Raji (cell line): ENCODE data around the gene ACYP2.

Experiments used
- POLR2A ChIP-seq: IDR thresholded peaks from 2 replicates; pipeline ENCODE4 v1.6.1; 2011; ENCODE audit warnings: low read depth, low read length, control low read depth; ENCODE audit not compliant: insufficient read depth

ACYP2 gene

DNA sequence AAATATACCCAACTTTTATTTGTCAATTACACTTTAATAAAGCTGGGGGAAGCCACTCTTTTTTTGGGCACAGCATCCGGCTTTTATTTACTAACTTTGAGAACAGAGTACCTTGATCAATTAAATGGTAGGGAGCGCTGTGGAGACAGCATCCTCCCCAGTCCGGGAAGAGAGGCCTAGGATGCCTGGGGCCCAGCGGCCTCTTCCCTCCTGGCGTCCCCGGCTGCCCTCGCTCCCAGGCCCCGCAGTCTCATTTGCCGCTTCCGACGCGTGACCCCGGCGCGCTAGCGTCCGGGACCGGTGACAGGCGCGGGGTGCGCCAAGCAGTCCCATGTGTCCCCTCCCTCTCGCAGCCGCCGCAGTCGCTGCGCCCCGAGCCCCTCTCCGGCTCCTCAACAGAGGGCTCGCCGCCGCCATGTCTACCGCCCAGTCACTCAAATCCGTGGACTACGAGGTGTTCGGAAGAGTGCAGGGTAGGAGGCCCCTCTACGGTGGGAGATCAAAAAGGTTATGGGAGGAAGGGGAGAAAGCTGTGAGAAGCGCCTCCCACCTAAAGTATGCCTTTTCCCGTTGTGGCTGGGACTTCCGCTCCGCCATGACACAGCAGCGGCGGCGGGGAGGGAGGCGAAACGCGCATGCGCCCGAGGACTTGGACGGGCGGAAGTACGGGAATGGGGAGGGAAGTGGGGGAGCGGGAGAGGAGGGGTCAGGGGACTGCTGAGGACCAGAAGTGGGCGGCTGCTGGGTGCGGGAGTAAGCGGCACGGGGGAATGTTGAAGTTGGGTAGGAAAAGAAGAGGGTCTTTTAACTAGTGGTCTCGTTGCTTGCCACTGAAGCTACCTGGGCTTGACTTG, at the start of gene ACYP2:
Gene ACYP2, plus strand, starts transcription at position 332 of the 854 bp plus-strand sequence.
- peak; percentile 83 for TF ChIP-seq POLR2A

DNA sequence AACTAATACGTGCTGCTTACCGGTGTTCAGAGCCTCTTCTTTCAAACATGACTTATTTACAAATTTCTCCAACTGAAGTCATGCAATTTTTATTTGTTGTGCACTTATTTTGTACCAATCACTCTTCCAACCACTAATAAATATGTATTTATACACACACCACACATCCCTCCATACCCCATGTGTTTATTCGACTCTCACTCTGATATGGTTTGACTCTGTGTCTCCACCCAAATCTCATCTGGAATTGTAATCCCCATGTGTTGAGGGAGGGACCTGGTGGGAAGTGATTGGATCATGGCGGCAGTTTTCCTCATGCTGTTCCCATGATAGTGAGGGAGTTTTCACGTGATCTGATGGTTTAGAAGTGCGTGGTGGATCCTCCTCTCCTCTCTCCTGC, 49.5 kb upstream of the ACYP2 start:
- TF ChIP-seq POLR2A = no peak

DNA sequence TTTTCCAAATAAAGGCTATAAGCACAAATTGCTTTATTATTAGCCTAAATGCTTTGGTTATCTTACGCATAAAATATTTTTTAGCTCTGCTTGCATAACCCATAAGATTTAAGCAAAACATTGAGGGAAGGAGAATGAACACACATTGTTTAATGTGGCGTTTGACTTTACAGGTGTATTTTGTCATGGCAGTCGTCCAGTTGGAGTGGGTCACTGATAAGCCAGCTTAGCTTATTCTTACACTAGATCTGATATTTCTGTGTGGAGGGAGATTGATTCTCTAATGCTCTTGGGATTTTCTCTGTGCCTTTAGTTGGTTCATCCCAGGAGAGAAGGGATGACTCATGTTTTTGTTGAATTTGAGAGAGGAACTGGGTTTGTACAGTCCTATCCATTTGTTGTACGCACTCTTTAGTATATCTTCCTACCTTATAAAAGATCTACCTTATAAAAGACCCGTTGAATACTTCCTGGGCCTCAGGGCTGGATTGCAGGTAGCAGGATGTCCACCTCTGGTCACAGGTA, 47.5 kb upstream of the ACYP2 start:
- TF ChIP-seq POLR2A = no peak

DNA sequence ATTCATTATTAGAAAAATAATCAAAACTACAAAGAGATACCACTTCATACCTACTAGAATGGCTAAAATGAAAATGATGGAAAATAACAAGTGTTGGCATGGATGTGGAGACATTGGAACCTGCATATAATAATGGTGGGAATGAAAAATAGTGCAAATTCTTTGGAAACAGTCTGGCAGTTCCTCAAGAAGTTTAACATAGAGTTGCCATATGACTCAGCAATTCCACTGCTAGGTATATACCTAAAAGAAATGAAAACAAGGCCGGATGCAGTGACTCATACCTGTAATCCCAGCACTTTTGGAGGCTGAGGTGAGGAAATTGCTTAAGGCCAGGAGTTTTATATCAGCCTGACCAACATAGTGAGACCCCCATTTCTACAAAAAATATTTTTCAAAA, 41.6 kb upstream of the ACYP2 start:
- no peak for TF ChIP-seq POLR2A

DNA sequence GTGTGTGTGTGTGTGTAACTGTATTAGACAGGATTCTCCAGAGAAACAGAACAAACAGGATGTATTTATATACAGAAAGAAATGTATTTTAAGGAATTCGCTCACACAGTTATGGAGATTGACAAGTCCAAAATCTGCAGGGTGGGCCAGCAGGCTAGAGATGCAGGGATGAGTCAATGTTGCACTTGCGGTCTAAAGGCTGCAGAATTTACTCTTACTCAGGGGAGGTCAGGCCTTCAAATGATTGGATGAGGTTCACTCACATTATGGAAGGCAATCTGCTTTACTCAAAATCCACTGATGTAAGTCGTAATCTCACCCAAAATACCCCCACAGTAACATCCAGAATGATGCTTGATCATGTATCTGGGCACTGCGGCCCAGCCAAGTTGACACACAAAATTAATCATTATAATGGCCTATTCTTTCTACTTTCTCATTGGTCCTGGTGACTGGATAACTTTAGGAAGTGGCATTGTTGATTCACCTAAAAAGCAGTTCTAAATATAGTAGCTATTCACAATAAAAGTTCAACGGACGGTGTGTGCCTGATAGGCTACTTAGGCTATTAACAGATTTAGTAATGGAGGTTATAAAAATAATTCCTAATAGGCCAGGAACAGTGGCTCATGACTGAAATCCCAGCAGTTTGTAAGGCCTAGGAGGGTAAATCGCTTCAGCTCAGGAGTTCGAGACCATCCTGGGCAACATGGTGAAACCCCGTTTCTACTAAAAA, 40.6 kb upstream of the ACYP2 start:
- TF ChIP-seq POLR2A = no peak

DNA sequence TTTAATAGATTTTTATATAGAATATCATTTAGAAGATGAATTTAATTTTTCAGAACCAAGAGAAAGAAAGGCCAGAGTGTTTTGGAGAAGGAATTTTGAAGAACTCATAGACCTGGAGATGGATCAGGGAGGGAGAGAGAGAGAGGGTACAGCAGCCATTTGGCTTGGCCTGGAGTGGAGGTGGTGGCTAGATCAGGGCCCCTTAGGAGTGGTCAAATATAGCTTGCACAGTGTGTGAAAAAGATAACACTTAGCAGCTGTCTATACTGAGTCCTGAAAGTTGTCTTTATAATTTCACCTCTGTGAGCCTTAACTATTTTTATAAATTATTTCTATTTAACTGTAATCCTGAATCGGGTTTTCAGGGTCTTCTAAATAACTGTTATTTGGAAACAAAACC, 38.8 kb upstream of the ACYP2 start:
- TF ChIP-seq POLR2A = no peak

DNA sequence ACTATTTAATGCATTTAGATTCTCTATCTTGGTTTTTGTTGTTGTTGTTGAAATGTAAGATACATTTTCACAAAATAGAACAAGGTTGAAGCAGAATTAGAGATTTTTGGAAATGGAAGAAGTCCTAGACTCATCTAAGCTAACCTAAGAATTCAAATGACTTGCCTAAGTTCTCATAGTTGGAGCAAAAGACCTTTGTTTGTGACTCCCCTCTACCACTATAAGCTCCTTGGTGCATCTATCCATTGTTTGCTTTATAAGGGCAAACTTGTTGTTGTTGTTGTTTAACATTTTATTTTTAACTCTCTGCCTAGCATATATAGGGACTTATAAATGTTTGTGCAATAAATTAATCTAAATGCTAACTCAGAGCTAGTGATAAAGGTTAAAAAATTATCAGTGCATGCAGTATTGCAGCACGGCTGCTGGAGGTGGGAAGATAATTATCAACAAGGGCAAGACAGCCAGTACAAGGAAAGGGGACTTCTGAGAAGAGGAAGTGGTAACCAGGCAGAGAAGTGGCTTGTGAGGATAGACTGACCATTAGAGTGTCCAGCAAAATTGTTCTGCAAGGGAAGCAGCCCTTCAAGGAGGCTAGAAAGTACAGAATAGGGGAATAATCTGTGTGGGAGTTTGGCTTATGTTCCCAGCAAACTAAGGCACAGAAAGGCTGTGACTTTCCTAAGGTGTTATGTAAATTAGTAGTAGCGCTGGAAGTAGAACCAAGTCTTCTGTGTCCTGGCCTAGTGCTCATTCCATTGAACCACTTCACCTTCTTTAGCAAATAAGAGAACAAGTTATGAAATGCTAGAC, 38.1 kb upstream of the ACYP2 start:
- TF ChIP-seq POLR2A = no peak

DNA sequence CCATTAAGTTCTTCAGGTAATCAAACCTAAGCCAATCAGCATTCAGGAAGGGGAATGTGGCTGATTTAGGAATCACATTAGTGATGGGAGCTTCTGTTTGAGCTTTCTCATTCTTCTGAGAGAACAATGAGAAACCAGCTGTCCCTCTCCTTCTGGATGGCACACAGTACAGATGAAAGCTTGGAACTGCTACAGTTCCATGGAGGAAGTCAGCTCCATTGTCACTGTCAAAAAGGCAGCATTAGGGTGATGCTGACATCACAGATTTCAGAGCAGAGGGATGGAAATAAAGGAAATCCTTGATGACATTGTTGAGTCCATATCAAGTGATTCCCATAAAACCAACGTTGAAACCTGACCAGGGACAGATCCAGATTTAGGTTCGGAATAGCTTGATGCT, 36.1 kb upstream of the ACYP2 start:
- no peak for TF ChIP-seq POLR2A

DNA sequence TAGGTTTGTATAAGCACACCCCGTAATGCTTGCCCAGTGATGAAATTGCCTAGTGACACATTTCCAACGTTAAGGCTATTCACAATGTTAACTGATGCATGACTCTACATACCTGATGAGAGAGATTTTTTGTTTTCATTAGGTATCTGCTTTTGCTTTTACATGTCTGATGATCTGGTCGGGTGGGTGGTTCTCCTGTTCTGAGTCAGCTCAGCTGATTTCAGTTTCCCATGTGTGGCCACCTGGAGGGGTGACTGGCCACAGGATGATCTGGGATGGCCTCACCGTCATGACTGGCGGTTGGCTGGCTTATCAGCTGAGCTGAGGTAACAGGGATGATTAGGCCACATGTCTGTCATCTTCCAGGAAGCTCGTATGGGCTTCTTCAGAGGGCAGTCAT, 33.8 kb upstream of the ACYP2 start:
- no peak for TF ChIP-seq POLR2A

DNA sequence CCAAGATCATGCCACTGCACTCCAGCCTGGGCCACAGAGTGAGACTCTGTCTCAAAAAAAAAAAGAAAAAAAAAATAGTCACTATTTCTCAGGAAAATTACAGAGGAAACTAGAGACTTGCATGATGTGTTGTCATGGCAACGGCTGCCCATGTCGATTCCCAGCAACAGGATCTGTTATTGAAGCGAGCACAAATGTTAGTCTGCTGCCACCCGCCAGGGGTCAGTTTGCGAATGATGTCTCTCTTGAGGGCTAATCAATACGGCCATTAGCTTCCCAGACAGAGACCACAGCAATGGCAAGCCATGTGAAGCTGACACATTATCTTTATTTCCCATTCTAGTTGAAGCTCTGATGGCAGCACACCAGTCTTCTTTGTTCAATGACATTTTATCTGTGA, 32.4 kb upstream of the ACYP2 start:
- TF ChIP-seq POLR2A = no peak

DNA sequence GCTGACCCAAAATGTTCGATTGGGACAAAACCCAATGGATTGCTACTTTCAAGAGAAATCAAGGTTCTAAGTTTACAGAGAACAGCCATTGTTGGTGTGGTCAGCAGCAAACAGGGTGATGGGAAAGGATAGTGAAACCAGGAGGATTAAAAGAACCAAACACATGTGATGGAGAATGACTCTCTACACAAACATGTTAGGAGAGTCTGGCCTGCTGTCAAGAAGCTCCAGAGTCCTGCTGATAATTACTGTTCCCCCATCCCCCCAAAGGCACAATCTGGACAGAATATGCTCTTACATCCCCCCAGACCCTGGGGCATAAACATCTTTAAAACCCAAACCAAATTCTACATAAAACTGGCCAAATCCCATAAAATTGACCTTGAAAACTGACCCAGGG, 32.0 kb upstream of the ACYP2 start:
- no peak for TF ChIP-seq POLR2A

DNA sequence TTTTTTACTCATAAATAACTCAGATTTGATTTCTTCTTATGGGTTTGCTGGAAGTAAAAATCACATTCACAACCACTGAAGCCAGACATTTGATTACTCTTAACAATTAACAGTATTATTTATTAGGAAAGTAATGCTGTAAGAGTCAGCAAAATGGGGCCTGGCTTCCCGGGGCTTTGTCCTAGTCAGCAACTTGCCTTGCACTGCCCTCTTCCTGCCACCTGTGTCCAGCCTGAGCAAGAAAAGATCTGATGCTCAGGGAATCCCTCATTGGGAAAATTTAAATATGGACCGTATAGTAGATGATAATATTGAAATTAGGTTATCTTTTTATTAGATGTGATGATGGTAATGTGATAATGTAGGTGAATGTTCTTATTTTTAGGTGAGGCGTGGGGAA, 30.8 kb upstream of the ACYP2 start:
- no peak for TF ChIP-seq POLR2A

DNA sequence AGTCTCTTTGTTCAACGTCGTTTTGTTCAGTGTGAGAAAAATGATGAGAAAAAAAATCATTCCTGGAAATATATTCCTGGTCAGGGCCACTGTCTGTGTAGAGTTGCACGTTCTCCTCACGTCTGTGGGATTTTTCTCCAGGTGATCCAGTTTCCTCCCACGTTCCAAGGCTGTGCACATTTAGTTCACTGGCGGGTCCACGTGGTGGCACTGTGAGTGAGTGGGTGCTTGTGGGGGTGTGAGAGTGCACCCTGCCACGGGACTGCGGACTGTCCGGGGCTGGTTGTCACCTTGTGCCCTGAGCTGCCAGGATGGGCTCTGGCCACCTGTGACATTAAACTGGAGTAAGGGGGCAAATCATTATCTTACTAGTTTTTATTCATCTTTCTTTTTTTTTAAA, 30.3 kb upstream of the ACYP2 start:
- no peak for TF ChIP-seq POLR2A

DNA sequence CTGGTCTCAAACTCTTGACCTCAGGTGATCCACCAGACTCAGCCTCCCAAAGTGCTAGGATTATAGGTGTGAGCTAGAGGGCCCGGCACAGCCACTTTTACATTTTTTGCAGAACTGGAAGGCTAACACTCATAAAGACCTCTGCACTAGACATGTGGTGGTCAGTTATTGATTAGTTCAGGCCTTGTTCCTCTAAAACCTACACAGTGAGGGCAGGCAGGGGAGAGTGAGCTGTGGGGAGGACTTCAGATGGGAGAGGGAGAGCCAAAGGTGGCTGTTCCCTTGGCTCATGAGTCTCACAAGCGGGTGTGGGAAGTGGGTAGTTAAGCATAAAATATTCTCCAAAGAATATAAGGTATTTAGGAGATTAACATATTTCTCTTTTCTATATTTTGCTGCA, 29.3 kb upstream of the ACYP2 start:
- no peak for TF ChIP-seq POLR2A

DNA sequence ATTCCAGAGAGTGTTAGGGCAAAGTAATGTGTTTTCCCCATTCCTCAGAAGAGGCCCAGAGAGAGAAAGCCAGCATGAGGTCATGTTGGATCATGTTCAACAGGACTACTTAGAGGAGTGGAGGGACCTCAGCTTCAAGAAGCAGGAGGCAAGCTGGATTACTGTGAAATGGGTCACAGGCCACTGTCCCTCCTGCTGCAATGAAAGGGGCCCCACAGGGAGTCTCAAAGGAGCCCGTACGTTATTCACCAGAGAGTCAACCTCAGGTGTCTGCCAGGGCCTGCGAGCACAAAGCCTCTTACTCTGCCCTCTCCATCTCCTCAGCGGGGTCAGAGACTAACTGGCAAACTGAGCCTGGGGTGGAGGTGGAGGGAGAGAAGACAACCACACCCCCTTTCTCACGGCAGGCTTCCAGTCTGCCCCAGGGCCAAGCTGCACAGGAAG, 27.2 kb upstream of the ACYP2 start:
- TF ChIP-seq POLR2A = no peak
